Coronary artery (tissue), 2 donors: ENCODE data around the gene FCSK.
"Not testable (repeated sequence)": the region's sequence is repeated elsewhere in the genome, so short reads cannot be mapped to it uniquely, and the experiment has no call there.

Experiments
- DNase-seq: peaks from one replicate; pipeline ENCODE4 v3.0.0-alpha.2; 2017; ENCODE audit warnings: low spot score
- H3K27ac ChIP-seq, 2 donors: fragments of 200-600 bp; sonication (generic); one replicate each; pipeline ENCODE4 v1.5.1; 2016 to 2019
- H3K4me3 ChIP-seq: fragments of 200-600 bp; sonication (generic); 2 replicates; pipeline ENCODE4 v1.5.1; 2016; ENCODE audit warnings: mild to moderate bottlenecking, moderate library complexity
- TF ChIP-seq, protein P1 (sequence below): fragments of 200-600 bp; sonication (generic); IDR thresholded peaks from one replicate; pipeline ENCODE4 v1.5.1; 2019; ENCODE audit warnings: antibody characterized with exemption

FCSK gene

DNA sequence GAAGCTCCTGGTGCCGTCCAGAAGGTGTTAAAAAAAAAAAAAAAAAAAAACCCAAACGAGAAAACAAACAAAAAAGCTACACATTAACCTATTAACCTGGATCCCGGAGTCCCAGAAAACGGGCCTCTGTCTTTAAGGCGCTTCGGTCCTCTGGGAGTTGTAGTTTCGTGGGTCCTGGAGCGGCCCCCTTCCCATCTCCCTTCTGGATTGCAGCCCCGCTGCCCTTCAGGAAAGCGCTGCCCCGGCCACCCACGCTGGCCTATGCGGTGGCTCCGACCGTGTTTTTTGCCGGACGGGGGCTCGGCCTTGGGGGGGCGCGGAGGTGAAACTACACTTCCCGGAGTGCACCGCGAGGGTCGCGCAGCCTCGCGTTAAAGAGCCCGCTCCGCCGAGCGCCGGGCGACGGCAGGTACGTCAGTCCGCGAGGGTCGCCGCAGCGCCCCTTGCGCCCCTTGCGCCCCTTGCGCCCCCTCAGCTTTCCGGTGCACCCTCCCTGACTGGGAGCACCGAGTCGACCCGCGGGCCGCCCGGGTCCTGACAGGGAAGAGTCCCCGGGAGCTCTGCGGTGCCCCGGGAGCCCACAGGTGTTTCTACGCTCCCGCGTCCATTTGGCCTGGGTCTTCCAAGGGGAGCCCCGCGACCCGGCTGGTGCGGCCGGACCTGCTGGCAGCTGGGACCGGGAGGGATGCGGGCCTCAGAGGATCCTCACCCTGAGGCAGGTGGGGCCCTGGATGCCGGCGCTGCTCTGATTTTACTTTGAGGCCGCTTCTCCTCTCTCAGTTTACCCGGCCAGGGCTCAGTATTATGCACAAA lies at the start of gene FCSK:
Gene FCSK, plus strand, starts transcription at position 374 of the 813 bp plus-strand sequence. CDS start 8,596 bp downstream, outside the sequence.
- H3K4me3 ChIP-seq, result peak within 1 kb of the TSS; percentile 95
- TF ChIP-seq, protein P1, sequence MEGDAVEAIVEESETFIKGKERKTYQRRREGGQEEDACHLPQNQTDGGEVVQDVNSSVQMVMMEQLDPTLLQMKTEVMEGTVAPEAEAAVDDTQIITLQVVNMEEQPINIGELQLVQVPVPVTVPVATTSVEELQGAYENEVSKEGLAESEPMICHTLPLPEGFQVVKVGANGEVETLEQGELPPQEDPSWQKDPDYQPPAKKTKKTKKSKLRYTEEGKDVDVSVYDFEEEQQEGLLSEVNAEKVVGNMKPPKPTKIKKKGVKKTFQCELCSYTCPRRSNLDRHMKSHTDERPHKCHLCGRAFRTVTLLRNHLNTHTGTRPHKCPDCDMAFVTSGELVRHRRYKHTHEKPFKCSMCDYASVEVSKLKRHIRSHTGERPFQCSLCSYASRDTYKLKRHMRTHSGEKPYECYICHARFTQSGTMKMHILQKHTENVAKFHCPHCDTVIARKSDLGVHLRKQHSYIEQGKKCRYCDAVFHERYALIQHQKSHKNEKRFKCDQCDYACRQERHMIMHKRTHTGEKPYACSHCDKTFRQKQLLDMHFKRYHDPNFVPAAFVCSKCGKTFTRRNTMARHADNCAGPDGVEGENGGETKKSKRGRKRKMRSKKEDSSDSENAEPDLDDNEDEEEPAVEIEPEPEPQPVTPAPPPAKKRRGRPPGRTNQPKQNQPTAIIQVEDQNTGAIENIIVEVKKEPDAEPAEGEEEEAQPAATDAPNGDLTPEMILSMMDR, result no peak
- peak within 1 kb of the TSS; percentile 89 for H3K27ac ChIP-seq
- no peak for DNase-seq

DNA sequence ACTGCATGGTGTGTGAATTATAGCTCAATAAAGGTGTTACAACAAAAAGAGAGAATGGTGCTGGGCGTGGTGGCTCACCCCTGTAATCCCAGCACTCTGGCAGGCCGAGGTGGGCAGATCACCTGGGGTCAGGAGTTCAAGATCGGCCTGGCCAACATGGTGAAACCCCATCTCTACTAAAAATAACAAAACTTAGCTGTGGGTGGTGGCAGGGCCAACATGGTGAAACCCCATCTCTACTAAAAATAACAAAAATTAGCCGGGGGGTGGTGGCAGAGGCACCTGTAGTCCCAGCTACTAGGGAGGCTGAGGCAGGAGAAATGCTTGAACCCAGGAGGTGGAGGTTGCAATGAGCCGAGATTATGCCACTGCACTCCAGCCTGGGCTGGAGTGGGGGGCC lies 48.3 kb upstream of the FCSK start:
- H3K4me3 ChIP-seq, DNase-seq, H3K27ac ChIP-seq: not testable (repeated sequence)

DNA sequence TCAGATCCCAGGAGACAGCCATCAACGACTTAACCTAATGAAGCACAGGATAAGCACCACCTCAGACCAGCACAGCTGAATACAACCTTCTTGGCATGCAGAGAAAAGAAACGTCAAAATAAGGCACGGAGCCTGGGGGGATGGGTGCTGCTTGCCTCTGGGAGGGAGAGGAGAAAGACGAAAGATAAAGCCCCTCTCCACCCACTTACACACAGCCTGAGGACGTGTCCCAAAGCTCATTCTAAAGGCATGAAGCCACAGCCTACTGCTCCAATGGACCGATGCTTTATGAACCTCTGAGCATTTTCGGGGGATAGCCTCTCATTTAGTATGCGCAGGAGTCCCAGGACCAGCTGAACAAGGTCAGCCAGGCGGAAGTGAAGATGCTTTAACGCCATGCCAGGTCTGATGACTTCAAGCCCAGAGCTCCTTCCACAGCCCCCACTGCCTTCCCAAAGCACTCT lies 46.6 kb upstream of the FCSK start:
- DNase-seq, result no peak
- TF ChIP-seq, protein P1, result no peak
- no peak overlapping the region for H3K4me3 ChIP-seq
- no peak overlapping the region for H3K27ac ChIP-seq

DNA sequence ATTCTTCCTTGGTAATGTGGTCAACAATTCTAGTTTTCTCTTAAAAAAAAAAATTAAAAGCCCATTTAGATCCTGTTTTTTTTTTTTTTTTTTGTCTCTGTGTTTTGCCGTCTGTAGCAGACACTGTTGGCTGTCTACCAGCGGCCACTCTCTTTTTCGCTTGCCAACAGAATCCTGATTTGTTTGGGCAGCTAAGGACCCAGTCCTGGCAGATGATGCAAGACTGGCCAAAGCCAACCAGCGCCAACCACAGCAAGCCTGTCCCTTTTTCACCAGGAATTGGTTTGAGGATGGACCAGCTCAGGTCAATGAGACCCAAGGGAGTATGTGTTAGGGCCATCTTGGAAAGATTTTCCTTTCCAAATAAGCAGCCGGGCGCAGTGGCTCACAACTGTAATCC lies 43.7 kb upstream of the FCSK start:
- TF ChIP-seq, protein P1, result no peak
- Histone ChIP-seq H3K27ac (no peak overlapping the region), H3K4me3 (no peak overlapping the region)
- no peak for DNase-seq

DNA sequence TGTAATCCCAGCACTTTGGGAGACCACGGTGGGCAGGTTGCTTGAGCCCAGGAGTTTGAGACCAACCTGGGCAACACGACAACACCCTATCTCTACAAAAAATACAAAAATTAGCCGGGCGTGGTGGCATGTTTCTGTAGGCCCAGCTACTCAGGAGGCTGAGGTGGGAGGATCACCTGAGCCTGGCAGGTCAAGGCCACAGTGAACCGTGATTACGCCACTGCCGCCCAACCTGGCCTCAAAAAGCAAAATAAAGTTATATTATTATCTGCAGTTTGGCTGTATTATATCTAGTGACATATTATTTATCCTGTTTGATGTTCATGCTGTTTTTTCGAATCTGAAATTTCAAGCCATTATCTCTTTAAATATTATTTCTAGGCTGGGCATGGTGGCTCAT lies 42.0 kb upstream of the FCSK start:
- TF ChIP-seq, protein P1, result no peak
- Histone ChIP-seq H3K27ac (no peak overlapping the region), H3K4me3 (no peak overlapping the region)
- DNase-seq, result no peak

DNA sequence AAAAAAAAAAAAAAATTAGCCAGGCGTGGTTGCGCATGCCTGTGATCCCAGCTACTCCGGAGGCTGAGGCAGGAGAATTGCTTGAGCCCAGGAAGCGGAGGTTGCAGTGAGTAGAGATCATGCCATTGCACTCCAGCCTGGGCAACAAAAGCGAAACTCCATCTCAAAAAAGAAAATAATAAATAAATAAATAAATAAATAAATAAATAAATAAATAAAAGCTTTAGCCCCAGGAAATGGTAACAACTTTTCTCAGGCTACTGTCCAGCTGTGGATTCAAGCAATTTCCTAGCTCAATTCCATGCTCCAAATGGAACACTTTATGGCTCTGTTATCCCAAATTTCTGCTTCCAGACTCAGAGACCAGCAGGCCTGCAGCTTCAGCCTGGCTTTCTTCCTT lies 40.8 kb upstream of the FCSK start:
- H3K4me3 ChIP-seq, H3K27ac ChIP-seq, DNase-seq: not testable (repeated sequence)

DNA sequence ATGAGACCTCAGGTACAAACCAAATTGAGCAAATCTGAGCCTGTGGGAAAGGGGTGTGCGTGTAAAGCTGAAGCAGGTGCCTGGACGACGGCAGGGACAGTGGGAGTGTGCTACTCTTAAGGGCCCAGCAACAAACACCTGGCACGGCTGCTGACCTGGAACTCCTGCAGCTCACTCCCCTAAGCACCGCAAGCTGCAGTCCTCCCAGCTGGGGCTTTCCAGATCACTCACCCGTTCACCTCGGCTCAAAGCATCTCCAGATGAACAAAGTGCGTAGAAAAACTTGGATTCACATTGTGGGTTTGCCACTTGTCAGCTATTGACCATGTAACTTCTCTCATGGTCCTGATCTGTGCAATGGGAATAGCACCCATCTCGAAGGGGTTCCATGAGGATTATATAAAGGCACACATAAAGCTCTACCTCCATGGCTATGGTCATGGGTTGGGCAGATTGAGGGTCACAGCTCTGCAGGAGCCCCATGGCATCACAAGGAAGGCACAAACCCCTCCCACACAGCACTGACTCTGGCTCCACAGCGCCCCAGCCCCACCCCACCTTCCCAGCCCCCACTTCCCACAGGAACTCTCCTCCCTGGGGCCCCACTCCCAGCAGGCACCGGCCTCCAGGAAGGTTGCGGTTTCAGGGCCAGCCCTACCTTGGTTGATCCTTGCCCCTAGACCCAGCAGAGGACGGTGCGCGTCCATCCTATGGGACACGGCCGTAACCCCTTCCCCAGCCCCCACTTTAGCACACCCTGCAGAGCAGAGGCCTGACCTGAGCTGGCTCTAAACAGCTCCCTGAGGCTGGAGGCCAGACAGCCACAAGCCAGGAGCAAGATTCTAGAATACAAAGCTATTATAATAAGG lies 37.4 kb upstream of the FCSK start:
- Histone ChIP-seq H3K27ac (no peak overlapping the region), H3K4me3 (no peak overlapping the region)
- DNase-seq, result no peak
- TF ChIP-seq, protein P1, result no peak
